OCI-M2 (cell line): ENCODE data around the gene MVK.

Source experiments
- DNase-seq: peaks from one replicate; lab custom pipeline; 2025; ENCODE audit not compliant: unreplicated experiment; lab: John Stamatoyannopoulos, UW

Gene MVK

DNA sequence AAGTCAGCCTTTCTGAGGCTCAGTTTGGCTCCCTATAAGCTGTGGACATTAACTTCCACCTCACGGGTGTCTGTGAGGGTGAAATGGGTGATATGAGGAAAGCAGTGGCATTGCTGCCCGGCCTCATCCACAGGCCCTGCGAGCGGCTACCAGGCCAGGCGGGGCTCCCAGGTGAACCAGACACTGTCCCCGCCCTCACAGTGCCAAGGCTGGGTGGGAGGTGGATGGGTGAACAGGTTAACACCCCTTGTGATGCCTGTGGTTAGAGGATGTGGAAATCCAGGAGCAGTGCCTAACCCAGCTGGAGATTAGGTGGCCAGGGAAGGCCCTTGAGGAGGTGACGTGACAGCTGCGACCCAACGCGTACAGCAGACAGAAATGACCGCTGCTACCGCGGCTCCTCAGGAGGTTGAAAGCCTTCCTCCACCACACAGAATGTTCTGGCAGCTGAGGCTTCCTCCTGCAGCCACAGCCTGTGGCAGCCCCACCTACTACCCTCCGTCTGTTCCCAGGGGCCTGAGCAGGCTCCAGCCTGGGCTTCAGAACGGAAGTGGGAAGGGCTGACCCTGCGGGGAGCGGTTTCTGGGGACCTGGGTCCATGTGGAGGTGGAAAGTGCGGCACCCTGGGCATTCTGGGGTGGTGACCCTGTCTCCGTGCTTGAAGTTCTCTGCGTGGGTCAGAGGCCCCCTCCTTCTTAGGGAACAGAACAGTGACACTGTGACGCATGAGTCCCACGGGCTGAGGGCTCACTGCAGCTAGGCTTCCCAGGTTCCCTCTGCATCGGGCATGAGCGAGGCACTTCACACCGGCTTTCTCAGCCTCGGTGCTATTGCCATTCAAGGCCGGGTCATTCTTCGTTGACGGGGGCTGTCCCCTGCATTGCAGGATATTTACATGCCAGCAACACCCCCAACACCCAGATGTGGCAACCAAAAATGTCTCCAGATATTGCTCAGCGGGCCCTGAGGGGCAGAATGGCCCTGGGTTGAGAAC lies 10.0 kb upstream of the MVK start:
- no peak for DNase-seq

DNA sequence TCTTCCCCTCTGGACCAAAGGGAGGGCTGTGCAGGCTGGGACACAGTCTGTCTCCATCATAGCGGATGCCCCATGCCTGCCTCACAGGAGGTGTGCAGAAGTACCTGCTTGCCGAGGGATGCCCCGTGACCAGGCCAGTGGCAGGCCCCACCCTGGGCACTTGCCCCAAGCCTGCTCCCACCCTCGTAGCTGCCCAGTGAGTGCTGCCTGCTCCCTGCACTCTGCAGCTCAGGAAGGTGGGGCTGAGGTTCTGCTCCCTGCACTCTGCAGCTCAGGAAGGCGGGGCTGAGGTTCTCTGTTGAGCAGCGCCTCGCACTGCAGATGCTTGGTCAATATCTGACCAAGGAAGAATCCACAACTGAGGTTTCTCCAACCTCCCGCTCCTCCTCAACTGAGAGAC lies 7.2 kb upstream of the MVK start:
- no peak for DNase-seq

DNA sequence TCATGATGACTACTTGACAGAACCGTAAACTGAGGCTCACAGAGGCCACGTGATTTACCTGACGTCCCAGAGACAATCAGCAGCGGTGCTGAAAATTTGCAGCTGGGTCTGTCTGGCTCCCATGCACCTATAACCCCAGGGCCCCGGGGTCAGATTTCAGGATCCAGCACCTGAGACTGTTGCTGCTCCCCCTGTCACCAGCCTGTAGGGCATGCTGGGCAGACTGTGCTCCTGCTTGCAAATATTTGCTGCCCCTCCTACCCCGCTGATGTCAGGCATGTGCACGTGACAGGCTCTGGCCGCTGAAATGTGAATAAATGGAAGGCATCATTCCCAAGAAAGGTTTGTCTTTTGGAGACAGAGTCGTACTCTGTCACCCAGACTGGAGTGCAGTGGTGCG lies 6.3 kb upstream of the MVK start:
- no peak for DNase-seq

- DNase-seq, result no peak
Measured at GRCh38 chr12:109567967-109568366, 5.6 kb upstream of the MVK start.

DNA sequence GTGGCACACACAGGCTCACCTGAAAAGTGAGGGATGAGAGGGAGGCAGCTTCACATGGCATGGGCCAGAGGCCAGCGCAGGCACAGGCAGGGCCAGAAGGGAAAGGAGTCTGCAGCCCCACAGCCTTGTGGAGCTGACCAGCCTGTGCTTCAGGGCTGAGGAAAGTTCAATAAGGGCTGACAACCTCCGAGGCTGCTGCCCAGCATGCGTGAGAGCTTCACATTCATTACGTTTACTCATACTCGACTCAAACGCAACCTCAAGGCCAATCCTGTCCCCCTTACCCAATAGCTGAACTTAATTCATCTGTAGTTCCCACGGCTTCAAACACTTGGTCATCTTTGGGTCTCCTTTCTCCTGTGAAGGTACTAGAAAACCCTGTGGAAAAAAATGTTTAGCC lies 5.1 kb upstream of the MVK start:
- no peak for DNase-seq

DNA sequence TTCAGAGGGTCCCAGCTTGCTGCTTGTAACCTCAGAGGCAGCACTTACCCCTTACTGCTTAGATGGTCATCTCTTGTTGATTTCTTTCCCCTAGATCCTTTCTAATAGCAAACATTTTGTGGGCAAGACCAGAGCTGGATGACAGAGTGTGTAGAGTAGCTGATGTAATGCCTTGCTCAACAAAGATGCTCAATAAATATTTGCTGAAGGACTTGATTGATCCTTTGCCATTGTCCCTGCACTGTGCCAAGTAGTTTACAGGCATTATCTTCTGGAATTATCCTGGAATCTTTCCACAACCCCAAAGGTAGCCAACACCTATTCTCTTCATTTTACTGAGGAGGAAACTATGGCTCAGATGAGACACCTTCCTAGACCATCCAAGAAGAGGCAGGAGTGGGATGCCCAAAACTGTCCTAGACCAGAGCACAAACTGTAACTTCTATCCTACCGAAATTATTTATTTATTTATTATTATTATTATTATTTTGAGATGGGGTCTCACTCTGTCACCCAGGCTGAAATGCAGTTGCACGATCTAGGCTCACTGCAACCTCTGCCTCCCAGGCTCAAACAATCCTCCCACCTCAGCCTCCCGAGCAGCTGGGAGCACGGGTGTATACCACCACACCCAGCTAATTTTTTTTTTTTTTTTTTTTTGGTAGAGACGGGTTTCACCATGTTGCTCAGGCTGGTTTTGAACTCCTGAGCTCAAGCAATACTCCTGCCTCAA lies 1.7 kb upstream of the MVK start:
- DNase-seq, result no peak

- DNase-seq, result no peak
Measured at GRCh38 chr12:109572506-109572845, 1.1 kb upstream of the MVK start.

DNA sequence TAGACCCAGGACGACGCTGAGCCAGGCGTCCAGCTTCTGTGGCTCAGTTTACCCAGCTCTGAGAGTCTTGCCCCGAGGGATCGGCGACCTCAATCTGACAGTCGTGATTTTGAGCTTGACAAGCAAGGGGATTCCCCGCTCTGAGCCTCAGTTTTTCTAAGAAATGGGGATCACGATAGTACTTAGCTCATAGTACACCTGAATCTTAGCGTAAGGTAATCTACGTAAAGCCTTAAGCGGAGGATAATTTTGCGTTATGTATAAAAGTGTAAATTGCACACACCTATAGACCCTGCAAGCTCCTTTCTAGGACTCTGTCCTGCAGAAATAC lies 285 bp downstream of the MVK start:
- no peak for DNase-seq

GRCh38 chr12:109575683-109576082 lies 2.1 kb downstream of the MVK start:
- no peak for DNase-seq

DNA sequence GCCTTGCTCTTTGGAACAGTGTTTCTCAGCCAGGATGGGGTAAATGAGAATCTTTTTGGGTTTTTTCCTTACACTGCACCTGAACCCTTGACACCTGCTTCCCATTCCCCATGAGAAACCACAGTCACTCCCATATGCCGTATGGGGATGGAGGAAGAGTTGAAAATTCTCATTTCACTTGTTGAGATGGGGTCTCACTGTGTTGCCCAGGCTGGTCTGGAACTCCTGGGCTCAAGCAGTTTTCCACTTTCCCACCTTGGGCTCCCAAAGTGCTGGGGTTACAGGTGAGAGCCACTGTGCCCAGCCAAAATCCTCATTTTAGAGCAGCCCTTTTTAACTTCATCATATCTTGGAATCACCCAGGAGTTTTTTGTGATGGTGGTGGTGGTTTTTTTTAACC lies 3.7 kb downstream of the MVK start:
- DNase-seq, result no peak

DNA sequence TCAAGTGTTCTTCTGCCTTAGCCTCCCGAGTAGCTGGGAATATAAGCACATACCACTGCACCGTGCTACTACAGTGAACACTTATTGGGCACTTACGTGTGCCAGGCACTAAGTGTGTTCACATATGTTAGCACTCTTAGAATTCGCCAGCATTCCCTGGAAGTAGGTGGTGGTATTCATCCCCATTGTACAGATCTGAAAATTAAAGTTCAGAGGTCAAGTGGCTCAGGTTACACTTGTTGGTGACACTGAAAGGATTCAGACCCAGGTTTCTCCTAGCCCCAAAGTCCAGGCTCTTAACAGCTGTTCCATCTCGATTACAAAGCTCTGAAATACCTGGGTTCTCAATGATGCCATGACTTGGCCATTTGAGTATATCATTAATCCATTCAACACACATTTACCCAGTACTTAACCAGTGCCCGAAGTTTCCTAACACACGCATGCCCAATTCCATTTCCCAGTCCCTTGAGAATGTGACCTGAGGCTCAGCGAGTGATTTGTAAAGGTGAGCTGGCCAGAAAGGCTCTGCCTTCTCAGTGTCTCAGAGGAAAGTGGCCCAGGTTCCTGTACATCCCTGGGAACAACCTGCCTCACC lies 4.8 kb downstream of the MVK start:
- DNase-seq, result no peak

DNA sequence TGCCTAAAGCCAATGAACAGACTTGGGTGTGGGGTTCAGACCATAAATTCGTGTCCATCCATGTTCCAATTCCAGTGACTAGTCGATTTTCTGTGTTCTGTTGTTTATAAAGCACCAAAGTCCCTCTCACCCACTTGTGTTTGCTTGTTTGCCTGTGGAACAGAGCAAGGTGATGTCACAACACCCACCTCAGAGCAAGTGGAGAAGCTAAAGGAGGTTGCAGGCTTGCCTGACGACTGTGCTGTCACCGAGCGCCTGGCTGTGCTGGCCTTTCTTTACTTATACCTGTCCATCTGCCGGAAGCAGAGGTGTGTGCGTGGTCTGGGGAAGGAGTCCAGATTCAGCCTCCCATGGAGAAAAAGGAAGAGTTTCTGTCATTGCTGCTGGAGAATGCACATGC lies 6.0 kb downstream of the MVK start:
- DNase-seq, result no peak

DNA sequence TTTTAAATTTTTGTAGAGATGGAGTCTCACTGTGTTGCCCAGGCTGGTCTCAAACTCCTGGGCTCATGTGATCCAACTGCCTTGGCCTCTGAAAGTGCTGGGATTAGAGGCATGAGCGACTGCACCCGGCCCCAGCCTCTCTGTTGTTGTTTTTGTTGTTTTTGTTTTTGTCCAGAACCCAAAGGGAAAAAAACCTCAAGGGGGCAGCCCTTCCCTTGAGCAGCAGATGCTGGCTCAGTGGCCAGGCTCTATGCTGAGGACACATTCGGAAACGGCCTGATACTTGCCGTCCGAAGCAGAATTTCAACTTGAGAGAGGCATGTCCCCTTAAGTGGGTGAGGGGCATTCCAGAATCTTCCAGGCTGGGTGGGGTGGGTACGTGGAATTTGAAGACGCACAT lies 6.7 kb downstream of the MVK start:
- no peak for DNase-seq

GRCh38 chr12:109580684-109581333 lies 7.2 kb downstream of the MVK start:
- no peak for DNase-seq

- no peak for DNase-seq
Measured at GRCh38 chr12:109581334-109581691, 7.7 kb downstream of the MVK start.

GRCh38 chr12:109581856-109582255 lies 8.3 kb downstream of the MVK start:
- DNase-seq, result no peak

DNA sequence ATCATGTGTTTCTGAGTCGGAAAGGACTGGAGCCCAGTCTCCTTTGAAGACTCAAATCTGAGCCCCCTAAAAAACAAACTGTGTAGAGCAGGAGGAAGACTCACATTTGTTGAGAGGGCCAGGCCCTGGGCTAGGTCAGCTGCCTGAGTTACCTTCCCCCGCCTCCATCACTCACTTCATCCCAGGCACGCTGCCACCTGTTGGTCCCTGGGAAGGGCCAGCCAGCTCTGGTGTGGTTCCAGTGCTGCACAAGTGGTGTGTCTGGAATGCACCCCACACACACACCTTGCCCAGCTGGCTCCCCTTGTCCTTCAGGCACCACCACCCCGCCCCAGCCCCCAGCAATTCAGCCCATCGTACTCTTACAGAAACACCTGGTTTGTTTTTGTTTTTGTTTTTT lies 9.0 kb downstream of the MVK start:
- no peak for DNase-seq

DNA sequence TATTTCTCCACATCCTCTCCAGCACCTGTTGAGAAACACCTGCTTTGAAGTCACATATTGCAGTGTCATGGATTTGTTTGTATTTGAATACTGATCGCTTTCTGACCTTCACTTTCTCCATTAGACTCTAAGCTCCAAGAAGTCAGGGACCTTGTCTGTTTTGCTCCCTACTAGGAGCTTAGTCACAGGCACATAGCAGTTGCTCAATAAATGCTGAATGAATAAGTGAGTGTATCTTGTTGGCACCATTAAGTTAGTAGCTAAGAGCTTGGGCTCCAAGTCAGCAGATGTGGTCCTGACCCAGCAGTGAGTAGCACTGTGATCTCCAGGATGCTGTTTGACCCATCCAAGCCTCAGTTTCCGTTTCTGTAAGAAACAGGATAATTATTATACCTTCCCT lies 10.1 kb downstream of the MVK start:
- no peak for DNase-seq

DNA sequence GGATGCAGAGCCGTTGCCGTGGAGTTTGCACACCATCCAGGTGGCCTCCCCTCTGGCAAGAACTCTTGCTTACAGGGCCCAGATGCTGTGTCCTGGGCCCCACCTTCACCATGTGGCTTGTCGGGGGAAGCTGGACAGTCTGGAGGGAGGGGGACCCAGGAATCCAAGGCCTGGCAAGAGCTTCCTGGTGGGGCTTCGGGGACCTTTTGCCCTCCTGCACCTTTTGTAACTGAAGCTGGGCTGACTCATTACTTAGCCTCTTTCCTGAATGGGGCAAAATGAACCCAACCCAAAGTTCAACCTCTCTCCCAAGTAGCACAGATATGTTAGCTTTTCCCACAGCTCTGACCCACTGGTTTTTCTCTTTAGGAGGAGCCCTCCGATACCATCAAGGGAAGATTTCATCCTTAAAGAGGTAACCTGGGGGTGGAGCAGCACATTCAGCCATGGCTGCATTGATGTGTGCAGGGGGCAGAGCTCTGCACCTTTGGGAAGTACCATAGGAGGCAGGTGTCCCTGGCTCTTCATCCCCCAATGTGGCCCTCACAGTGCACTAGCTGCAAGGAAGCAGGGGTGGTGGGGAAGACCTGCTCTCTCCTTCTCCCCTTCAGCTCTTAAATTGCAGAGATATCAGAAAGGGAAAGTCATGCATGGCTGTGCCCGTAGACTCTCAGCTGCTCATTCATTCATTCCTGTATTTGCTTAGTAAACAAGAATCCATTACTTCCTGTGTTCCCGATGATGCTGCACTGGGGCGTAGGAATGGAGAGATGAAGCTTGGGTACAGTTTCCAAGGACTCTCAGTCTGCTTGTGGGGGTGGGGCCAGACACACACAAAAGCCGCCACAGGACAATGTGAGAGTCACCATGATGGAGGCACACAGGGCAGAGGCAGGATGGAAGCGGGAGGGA lies 13.0 kb downstream of the MVK start:
- no peak for DNase-seq

DNA sequence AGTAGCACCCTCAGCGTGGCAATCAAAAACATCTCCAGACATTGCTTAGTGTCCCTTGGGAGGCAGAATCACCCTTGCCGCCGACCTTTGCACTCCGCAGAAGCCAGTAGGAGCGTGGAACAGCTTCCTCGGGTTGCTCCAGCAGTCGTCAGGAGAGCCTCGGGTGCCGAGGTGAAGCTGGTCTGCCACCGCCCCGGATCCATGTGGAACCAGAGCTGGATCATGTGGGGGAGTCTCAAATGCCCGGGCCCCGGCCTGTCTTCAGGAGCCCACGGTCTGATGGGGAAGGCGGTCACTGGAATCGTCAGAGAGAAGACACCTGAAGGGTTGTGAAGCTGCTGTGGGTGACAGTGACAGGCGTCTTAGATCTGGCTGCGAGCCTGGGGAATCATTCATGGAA lies 14.3 kb downstream of the MVK start:
- no peak for DNase-seq
